SK-N-MC (cell line): ENCODE results near the gene DGKB.

ENCODE experiments used
- EZH2 ChIP-seq: fragments of 200-600 bp; sonication (generic); IDR thresholded peaks from one replicate; pipeline ENCODE4 v1.6.1; 2017; ENCODE audit warnings: antibody characterized with exemption
- FOXP2 ChIP-seq: optimal IDR thresholded peaks from 2 replicates; pipeline ENCODE3; 2011; ENCODE audit warnings: mild to moderate bottlenecking, moderate library complexity; ENCODE audit not compliant: insufficient read depth; ENCODE audit errors: extremely low read length, control extremely low read depth
- POLR2AphosphoS5 ChIP-seq: IDR thresholded peaks from 2 replicates; pipeline ENCODE4 v1.6.1; 2012; ENCODE audit warnings: mild to moderate bottlenecking, low read depth, low read length, borderline replicate concordance

DNA sequence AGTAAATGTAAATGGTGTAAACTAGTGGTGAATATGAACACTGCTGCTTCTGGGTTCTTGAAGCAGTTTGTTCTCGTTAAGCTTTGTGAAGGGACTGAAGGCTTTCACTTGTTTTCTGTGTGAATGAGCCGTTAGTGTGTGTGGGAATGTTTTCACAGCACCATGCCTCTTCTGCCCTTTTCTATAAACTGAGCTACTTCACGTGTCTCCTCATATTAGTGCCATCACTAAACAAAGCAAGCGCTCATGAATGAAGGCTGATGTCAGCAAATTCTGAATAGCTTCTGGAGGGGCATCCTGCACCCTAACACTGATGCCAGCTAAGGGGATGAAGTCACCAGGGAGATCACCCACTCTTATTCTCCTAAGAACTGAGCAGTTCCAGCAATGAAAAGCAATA, 707.5 kb downstream of the DGKB start:
- TF ChIP-seq POLR2AphosphoS5: no peak
- no peak for TF ChIP-seq EZH2
- TF ChIP-seq FOXP2: no peak
